Neural progenitor cell (in vitro differentiated cells): ENCODE data around the gene C10orf71.

ENCODE experiments used
- CTCF ChIP-seq: fragments of 200-600 bp; sonication (generic); IDR thresholded peaks from 2 replicates; pipeline ENCODE4 v1.5.1; 2017; ENCODE audit warnings: antibody characterized with exemption, mild to moderate bottlenecking
- EZH2 ChIP-seq: fragments of 200-600 bp; sonication (generic); IDR thresholded peaks from 2 replicates; pipeline ENCODE4 v1.6.1; 2017; ENCODE audit warnings: antibody characterized with exemption, mild to moderate bottlenecking, moderate library complexity

GRCh38 chr10:49347342-49347741, 48.4 kb downstream of the C10orf71 start:
- TF ChIP-seq EZH2, result no peak
- TF ChIP-seq CTCF, result no peak
